ENCODE data around the gene OR6X1.

- TF ChIP-seq CTCF (IDR thresholded peaks at IDR 0.05) (no peak), ZFX (IDR thresholded peaks at IDR 0.05; ENCODE audit: borderline replicate concordance) (no peak)
Measured at GRCh38 chr11:123725995-123726655, 28.2 kb downstream of the OR6X1 start.
